Upper lobe of right lung (tissue), 1 donor: ENCODE results near the gene GOSR1. TPM values are rescaled to one million over a fixed set of nuclear protein-coding genes. Genes with fewer than 3 reads are reported as not detected.
A peak's percentile ranks its signal among the peaks of the same experiment; 100 is the strongest.
"Not testable (repeated sequence)": the region's sequence is repeated elsewhere in the genome, so short reads cannot be mapped to it uniquely, and the experiment has no call there.

Experiments
- ATAC-seq: fragments of 200-7000 bp; cut with Tn5 transposase; one replicate; pipeline ENCODE4 v1.9.1; 2020; ENCODE audit warnings: mild to moderate bottlenecking, moderate library complexity
- DNase-seq: peaks from one replicate; pipeline ENCODE4 v3.0.0-alpha.2; 2020
- H3K27ac ChIP-seq: fragments of 200-600 bp; one replicate; pipeline ENCODE4 v1.8.0; 2022
- H3K27me3 ChIP-seq: fragments of 200-600 bp; one replicate; pipeline ENCODE4 v1.8.0; 2022; ENCODE audit warnings: mild to moderate bottlenecking
- H3K36me3 ChIP-seq: fragments of 200-600 bp; one replicate; pipeline ENCODE4 v1.8.0; 2022
- H3K4me1 ChIP-seq: fragments of 200-600 bp; one replicate; pipeline ENCODE4 v1.8.0; 2022
- H3K4me3 ChIP-seq: fragments of 200-600 bp; one replicate; pipeline ENCODE4 v1.8.0; 2022; ENCODE audit warnings: mild to moderate bottlenecking
- H3K9me3 ChIP-seq: fragments of 200-600 bp; one replicate; pipeline ENCODE4 v1.8.0; 2022
- CTCF ChIP-seq: fragments of 200-600 bp; IDR thresholded peaks from one replicate; pipeline ENCODE4 v1.8.0; 2022; ENCODE audit warnings: antibody characterized with exemption
- intact Hi-C: fragments of 100-400 bp; cut with DNase I; formaldehyde crosslinking; loops from one replicate; pipeline ENCODE4 v1.11.0; 2022
- total RNA-seq: library from RNA; stranded (reverse); fragmentation: NEBNext Ultra II Directional; extraction: Animal tissue kit (Norgen Biotek cat#: 25700); gene quantifications from one replicate; pipeline ENCODE4 v1.2.1, GENCODE V29; 2021
- donor health status: DM: no; HTN: yes; CAD: no; lungs with severe emphysema.

The GOSR1 gene
- total RNA-seq, 1 donor from 2014 or later: 48.9 TPM

GRCh38 chr17:30573603-30574175, 96.5 kb downstream of the GOSR1 start:
- intact Hi-C loops: no loop called here
- peak; percentile 36 for DNase-seq
- Histone ChIP-seq H3K9me3 (no peaks in the 10 kb centered on the region), H3K36me3 (no peaks in the 10 kb centered on the region), H3K4me1 (no peaks in the 10 kb centered on the region), H3K4me3 (no peak overlapping the region), H3K27me3 (no peaks in the 10 kb centered on the region), H3K27ac (no peak overlapping the region)
- no peak for ATAC-seq
- no peak for TF ChIP-seq CTCF

DNA sequence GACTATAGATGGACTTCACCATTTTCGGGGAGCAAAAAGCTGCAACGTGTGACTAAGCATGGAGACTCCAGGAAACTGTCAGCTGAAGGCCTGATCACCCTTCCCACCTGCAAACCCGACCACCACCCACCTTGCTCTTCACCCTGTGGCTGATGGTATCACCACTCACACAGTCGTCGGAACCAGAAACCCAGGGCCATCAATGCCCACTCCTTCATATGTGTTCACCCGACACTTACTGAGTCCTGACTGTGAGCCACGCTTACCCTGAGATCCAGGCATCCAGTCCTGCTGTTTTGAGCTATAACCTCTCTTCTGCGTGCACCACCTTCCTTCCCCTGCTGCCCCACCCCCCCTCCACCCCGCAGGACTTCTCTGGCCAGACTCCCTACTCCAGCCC, 97.1 kb downstream of the GOSR1 start:
- H3K36me3 ChIP-seq, ATAC-seq, intact Hi-C loops, H3K4me1 ChIP-seq, H3K4me3 ChIP-seq, H3K9me3 ChIP-seq, H3K27ac ChIP-seq, H3K27me3 ChIP-seq: not testable (repeated sequence)
- DNase-seq: peak; percentile 17

DNA sequence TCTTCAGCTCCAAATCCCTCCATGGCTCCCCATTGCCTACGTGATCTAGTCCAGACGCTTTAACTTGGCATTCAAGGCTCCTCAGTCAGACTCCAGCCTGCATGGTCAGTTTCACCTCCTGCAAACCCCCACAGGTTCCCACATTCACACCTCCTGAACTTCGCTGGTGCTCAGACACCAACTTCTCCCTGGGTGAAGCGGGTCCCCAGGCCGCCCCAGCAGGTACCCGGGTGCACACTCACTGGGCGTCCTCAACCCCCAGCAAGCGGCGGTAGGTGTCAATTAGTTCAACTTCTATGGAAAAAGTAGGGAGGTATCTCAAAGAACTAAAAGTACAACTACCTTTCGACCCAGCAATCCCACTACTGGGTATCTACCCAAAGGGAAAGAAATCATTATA, 97.6 kb downstream of the GOSR1 start:
- H3K4me1 ChIP-seq, H3K4me3 ChIP-seq, H3K36me3 ChIP-seq, intact Hi-C loops, ATAC-seq, H3K9me3 ChIP-seq, H3K27ac ChIP-seq, H3K27me3 ChIP-seq: not testable (repeated sequence)
- DNase-seq: peak; percentile 22

DNA sequence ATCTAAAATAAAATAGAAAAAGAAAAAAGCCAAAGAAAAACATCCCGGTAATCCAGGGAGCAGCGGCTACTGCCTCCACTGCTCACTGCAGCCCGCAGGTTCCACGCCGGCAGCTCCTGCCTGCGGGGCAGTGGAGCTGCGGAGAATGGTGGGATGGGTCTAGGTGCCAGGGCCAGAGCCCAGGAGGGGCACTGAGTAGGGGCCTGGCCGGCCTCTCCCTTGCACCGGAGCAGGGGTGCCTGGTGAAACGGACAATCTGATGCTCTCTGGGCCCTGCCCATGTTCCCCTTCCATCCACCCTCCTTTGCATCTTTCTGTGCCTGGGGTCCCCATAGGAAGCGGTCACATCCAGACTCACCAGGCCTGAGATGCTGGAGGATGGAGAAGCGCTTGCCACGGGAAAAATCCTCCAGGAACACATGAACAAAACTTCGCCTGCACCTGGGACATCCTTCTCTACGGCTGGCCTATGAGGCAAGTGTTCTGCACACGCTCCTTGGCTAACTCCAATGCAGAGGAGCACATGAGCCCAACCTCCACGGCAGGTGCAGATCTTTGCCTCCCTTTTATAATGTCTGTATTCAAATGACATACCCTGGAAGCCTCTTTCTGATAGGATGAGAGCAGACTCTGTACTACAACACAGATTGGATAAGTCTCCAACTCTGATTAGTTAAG, 98.6 kb downstream of the GOSR1 start:
- peak; percentile 23 for ATAC-seq
- H3K36me3 ChIP-seq, intact Hi-C loops, H3K27me3 ChIP-seq, H3K4me3 ChIP-seq, H3K9me3 ChIP-seq, H3K27ac ChIP-seq, H3K4me1 ChIP-seq: not testable (repeated sequence)
- peak; percentile 29 for DNase-seq

GRCh38 chr17:30576326-30576861, 99.2 kb downstream of the GOSR1 start:
- peak; percentile 46 for DNase-seq
- Histone ChIP-seq H3K9me3 (no peaks in the 10 kb centered on the region), H3K4me3 (no peak overlapping the region)

More at GRCh38 chr17:30576326-30576861, 99.2 kb downstream of the GOSR1 start:
- H3K27ac ChIP-seq: no peak overlapping the region
- ATAC-seq: no peak
- intact Hi-C loops: no loop called here
- no peaks in the 10 kb centered on the region for H3K36me3 ChIP-seq
- TF ChIP-seq CTCF: no peak
- no peaks in the 10 kb centered on the region for H3K4me1 ChIP-seq
- H3K27me3 ChIP-seq: no peaks in the 10 kb centered on the region

Other genes starting within 250 kb of the GOSR1 start
- gene SLC6A4, start 241.7 kb upstream of the GOSR1 start, total RNA-seq: 72.9 TPM
- 26.0 TPM for gene BLMH, start 185.5 kb upstream of the GOSR1 start, total RNA-seq
- gene TMIGD1, start 143.4 kb upstream of the GOSR1 start, total RNA-seq: not detected
- 75.3 TPM for gene CPD, start 98.5 kb upstream of the GOSR1 start, total RNA-seq